GM19099 (cell line): ENCODE measurements around the gene STK10.

Experiments
- POLR2A ChIP-seq: IDR thresholded peaks from 3 replicates; pipeline ENCODE4 v1.6.1; 2011; ENCODE audit warnings: low read depth; ENCODE audit not compliant: insufficient read length; ENCODE audit errors: extremely low read depth

Gene STK10

GRCh38 chr5:172199446-172199845 is 11.4 kb upstream of the STK10 start:
- TF ChIP-seq POLR2A: no peak

- TF ChIP-seq POLR2A: no peak
Observed at GRCh38 chr5:172194985-172195774, 7.2 kb upstream of the STK10 start.

DNA sequence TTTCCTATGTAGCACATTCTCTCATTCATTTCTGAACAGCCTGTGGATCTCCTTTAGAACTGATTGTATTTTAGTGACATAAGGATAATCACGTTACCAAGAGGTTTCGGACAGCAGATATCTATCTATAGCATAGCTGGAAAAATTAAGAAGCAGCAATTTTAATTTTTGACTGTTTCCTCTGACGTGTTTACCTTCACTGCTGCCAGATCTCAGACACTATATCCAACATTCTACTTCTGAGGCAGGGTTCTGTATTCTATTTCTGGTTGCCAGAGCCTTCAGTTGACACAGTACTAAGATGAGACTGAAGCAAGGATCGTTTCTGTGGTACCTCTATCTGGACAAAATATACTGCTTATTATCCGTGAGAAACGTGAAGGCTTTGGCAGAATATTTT is 5.8 kb upstream of the STK10 start, which contains the start of gene EFCAB9:
TSS of gene EFCAB9 (plus strand) at position 301 of the 400 bp plus-strand sequence. CDS start at position 302, 1 bp downstream.
- TF ChIP-seq POLR2A: no peak

GRCh38 chr5:172189693-172190296 is 1.8 kb upstream of the STK10 start:
- no peak for TF ChIP-seq POLR2A

DNA sequence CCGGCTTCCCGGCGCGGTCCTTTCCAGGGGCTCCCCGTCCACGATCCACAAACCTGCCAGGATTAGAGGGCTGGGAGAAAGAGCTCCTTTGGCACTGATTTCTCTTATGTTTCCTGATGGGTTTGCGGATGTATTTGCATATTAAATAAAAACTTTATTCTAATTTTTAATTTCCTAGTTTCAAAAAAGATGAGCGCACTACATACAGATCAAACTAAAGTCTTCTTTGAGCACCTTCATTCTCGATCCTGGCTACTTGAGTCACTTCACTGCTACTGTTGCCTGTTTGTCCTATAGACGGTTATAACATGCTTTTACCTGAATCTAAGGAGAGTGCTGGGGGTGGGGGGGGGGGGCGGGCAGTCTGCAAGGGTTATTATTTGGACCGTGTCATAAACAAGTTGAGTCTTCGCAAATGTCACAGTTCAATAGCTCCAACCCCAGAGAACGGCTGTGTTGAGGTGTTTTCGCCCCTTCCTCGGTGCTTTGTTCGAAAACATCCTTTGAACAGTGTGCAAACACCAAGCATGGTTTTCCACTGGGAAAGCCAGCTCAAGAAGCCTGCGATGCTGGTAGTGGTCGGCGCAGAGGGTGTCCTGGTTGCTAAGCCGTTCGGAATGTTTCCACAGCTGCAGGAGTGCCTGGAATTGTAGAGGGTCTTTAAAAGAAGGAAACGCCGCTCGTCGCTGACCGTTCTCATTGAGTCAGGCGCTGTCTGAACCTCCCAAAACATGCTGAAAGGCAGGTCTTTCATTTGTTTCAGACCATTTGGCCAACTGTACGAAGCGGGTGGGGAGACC is 1.1 kb upstream of the STK10 start:
- TF ChIP-seq POLR2A: no peak

DNA sequence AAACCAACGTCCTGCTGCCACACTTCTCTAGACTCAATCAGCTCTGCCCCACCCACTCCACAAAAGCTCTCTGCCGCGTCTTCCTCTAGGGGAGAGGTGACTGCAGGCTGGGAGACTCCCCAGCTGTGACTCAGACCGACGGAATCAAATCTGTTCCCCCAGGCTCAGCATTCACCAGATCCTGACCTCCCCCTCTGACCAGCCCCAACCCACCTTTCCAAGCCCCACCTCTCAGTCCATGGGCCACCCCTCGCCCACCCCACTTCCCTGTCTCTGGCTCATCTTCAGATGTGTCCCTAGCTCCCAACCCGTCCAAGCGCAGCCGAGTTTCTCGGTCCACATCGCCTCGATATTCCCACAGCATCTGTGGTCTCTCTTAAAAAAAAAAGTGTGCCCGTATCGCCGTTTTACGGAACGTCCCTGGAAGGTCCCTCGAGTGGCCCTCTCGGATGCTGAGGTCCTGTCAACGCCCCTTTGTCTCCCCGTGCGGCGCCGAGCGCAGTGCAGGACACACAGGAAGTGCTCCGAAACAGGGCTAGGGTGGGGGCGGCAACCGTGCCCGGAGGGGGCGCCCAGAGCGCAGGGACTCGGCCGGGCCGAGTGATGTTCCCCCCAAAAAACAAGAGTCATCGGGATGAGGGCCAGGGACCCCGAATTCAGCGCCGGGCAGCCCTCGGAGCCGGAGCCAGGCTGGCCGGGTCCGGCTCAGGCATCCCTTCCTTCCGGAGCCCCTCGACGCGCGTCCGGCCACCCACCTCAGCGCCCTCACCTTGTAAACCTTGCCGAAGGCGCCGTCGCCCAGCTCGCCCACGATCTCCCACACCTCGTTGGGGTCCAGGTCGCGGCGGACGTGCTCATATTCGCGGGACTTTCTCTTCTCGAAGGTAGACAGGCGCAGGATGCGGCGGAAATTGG is 649 bp downstream of the STK10 start:
- TF ChIP-seq POLR2A: peak; percentile 41

DNA sequence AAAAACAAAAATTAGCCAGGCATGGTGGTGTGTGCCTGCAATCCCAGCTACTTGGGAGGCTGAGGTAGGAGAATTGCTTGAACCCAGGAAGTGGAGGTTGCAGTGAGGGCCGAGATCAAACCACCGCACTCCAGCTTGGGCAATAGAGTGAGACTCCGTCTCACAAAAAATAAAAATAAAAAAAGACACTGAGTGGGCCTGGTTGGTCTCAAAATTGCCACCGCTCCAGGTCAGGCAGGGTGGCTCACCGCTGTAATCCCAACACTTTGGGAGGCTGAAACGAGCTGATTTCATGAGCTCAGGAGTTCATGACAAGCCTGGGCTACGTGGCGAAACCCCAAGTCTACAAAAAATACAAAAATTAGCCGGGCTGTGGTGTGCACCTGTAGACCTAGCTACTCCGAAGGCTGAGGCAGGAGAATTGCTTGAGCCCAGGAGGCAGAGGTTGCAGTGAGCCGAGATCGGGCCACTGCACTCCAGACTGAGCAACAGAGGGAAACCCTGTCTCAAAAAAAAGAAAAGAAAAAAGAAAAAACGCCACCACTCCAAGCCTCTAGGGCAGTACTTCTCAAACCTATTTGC is 1.8 kb downstream of the STK10 start:
- TF ChIP-seq POLR2A: no peak

DNA sequence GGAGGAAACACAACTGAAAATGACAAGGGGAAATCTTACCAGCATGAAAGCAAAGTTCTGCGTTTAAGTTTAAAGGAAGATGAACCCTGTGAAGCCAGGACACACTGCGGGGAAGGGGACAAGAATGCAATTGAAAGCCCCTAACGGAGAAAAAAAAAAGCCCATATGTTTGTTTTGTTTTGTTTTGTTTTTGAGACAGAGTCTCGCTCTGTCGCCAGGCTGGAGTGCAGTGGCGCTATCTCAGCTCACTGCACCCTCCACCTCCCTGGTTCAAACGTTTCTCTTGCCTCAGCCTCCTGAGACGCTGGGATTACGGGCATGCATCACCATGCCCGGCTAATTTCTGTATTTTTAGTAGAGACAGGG is 2.9 kb downstream of the STK10 start:
- no peak for TF ChIP-seq POLR2A

DNA sequence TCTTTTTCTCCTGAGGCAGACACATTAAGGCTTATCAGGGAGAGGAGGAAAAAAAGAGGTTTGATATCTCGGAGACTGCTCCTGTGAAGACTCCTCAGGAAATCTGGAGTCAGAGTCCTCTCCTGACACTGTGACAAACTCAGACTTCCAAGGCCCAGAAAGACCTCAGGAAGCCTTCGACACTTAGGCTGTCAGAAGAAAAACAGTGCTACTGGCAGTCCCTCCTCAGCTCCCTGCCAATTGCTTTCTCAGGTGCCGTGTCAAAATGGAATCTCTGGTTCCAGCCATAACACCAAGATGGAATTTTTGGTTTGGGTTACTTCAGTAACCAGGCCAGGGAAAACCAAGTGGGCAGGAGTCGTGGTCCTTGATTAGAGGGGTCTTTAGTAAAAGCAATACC is 4.1 kb downstream of the STK10 start:
- TF ChIP-seq POLR2A: no peak

GRCh38 chr5:172182291-172182690 is 5.7 kb downstream of the STK10 start:
- no peak for TF ChIP-seq POLR2A

- no peak for TF ChIP-seq POLR2A
Observed at GRCh38 chr5:172180936-172181335, 7.1 kb downstream of the STK10 start.

- TF ChIP-seq POLR2A: peak; percentile 61
Observed at GRCh38 chr5:172178991-172179989, 8.7 kb downstream of the STK10 start.
